SU-DHL-6 (cell line): ENCODE data around the gene DCK.

ENCODE experiments used
- H2AFZ ChIP-seq: fragments of 200-600 bp; sonication (generic); 2 replicates; pipeline ENCODE4 v1.6.1; 2014; ENCODE audit warnings: low read depth, mild to moderate bottlenecking, moderate library complexity, mixed read lengths, antibody characterized with exemption, low read length; ENCODE audit not compliant: severe bottlenecking
- H3F3A ChIP-seq: fragments of 200-600 bp; shearing (Covaris generic); 2 replicates; pipeline ENCODE4 v1.6.0; 2016; ENCODE audit warnings: antibody characterized with exemption, mild to moderate bottlenecking; ENCODE audit not compliant: insufficient read depth
- H3K27ac ChIP-seq: fragments of 200-600 bp; sonication (generic); 2 replicates; pipeline ENCODE4 v1.5.1; 2016; ENCODE audit warnings: low read depth, mild to moderate bottlenecking, low read length, moderate library complexity, mixed read lengths
- H3K27me3 ChIP-seq: fragments of 200-600 bp; sonication (generic), shearing (Covaris generic); 2 replicates; pipeline ENCODE4 v1.6.0; 2014; ENCODE audit warnings: mild to moderate bottlenecking, low read length
- H3K36me3 ChIP-seq: fragments of 200-600 bp; sonication (generic); 2 replicates; pipeline ENCODE4 v1.6.1; 2014; ENCODE audit warnings: mild to moderate bottlenecking, low read length, mixed read lengths
- H3K4me2 ChIP-seq: fragments of 300-600, 200-600 bp; shearing (Covaris generic), sonication (generic); 2 replicates; pipeline ENCODE4 v1.6.0; 2014; ENCODE audit warnings: low read length, low read depth, mild to moderate bottlenecking; ENCODE audit not compliant: poor library complexity, severe bottlenecking
- H3K4me3 ChIP-seq: fragments of 200-600 bp; sonication (generic); 2 replicates; pipeline ENCODE4 v1.5.1; 2014; ENCODE audit warnings: antibody characterized with exemption, low read length, mild to moderate bottlenecking, mixed read lengths; ENCODE audit not compliant: insufficient read depth, poor library complexity, severe bottlenecking
- H3K79me2 ChIP-seq: fragments of 200-600 bp; sonication (generic); 2 replicates; pipeline ENCODE4 v1.6.1; 2014; ENCODE audit warnings: mild to moderate bottlenecking, low read length, moderate library complexity; ENCODE audit not compliant: insufficient read depth
- H3K9ac ChIP-seq: fragments of 200-600 bp; sonication (generic); 2 replicates; pipeline ENCODE4 v1.7.0; 2014; ENCODE audit warnings: mild to moderate bottlenecking, low read length
- H3K9me2 ChIP-seq: fragments of 200-600 bp; sonication (generic); replicated peaks from 2 replicates; pipeline ENCODE4 v1.6.1; 2014; ENCODE audit warnings: low read length; ENCODE audit not compliant: insufficient read depth
- H3K9me3 ChIP-seq: fragments of 200-600 bp; sonication (generic); 2 replicates; pipeline ENCODE4 v1.6.1; 2014; ENCODE audit warnings: low read length, mixed read lengths; ENCODE audit not compliant: insufficient read depth
- H4K20me1 ChIP-seq: fragments of 200-600 bp; sonication (generic); 2 replicates; pipeline ENCODE4 v1.6.1; 2014; ENCODE audit warnings: low read depth, mild to moderate bottlenecking, antibody characterized with exemption, low read length, moderate library complexity, mixed read lengths
- CTCF ChIP-seq: fragments of 200-600 bp; sonication (generic); IDR thresholded peaks from one replicate; pipeline ENCODE4 v1.5.1; 2017; ENCODE audit warnings: antibody characterized with exemption, mild to moderate bottlenecking, low read length, moderate library complexity; ENCODE audit not compliant: insufficient read depth, poor library complexity, severe bottlenecking
- EZH2phosphoT487 ChIP-seq: fragments of 200-600 bp; sonication (generic), shearing (Covaris generic); conservative IDR thresholded peaks from 2 replicates; pipeline ENCODE4 v1.6.1; 2018; ENCODE audit warnings: mild to moderate bottlenecking, antibody characterized with exemption, low read length, moderate library complexity, mixed read lengths

The DCK gene

GRCh38 chr4:70984106-70984505 is 9.3 kb upstream of the DCK start:
- TF ChIP-seq EZH2phosphoT487 (no peak), CTCF (no peak)
- H3K9me3 ChIP-seq: no peaks in the 10 kb centered on the region

GRCh38 chr4:70984589-70984988 is 8.9 kb upstream of the DCK start:
- H2AFZ ChIP-seq: no peak overlapping the region
- TF ChIP-seq EZH2phosphoT487 (no peak), CTCF (no peak)
- H4K20me1 ChIP-seq: no peaks in the 10 kb centered on the region
- no peaks in the 10 kb centered on the region for H3K27me3 ChIP-seq
- no peak overlapping the region for H3K4me2 ChIP-seq
- no peaks in the 10 kb centered on the region for H3K9me3 ChIP-seq
- H3K4me3 ChIP-seq: no peak overlapping the region
- H3K27ac ChIP-seq: no peak overlapping the region
- H3K9ac ChIP-seq: no peak overlapping the region
- H3K79me2 ChIP-seq: no peaks in the 10 kb centered on the region
- no peaks in the 10 kb centered on the region for H3K9me2 ChIP-seq
- peaks cover 4% of the 10 kb centered on the region; the same call in 1 of the 2 replicates for H3F3A ChIP-seq
- no peaks in the 10 kb centered on the region for H3K36me3 ChIP-seq

More at GRCh38 chr4:70984106-70984505, 9.3 kb upstream of the DCK start:
- Histone ChIP-seq H3K4me2 (no peak overlapping the region), H3K27me3 (no peaks in the 10 kb centered on the region), H2AFZ (no peak overlapping the region), H3K27ac (no peak overlapping the region), H3K9ac (no peak overlapping the region), H3F3A (peaks cover 4% of the 10 kb centered on the region; the same call in 1 of the 2 replicates), H3K79me2 (no peaks in the 10 kb centered on the region), H3K9me2 (no peaks in the 10 kb centered on the region), H3K4me3 (no peak overlapping the region), H4K20me1 (no peaks in the 10 kb centered on the region), H3K36me3 (no peaks in the 10 kb centered on the region)

GRCh38 chr4:70991596-70991995 is 1.9 kb upstream of the DCK start:
- H3K79me2 ChIP-seq: peaks cover 30% of the 10 kb centered on the region
- no peaks in the 10 kb centered on the region for H3K9me2 ChIP-seq
- H2AFZ ChIP-seq: no peak overlapping the region
- H3K9me3 ChIP-seq: no peaks in the 10 kb centered on the region
- peaks cover 37% of the 10 kb centered on the region for H3F3A ChIP-seq
- H3K9ac ChIP-seq: no peak overlapping the region
- no peaks in the 10 kb centered on the region for H4K20me1 ChIP-seq
- H3K27ac ChIP-seq: no peak overlapping the region
- H3K27me3 ChIP-seq: no peaks in the 10 kb centered on the region
- no peaks in the 10 kb centered on the region for H3K36me3 ChIP-seq
- H3K4me3 ChIP-seq: no peak overlapping the region
- no peak for TF ChIP-seq EZH2phosphoT487
- peak overlapping the region; percentile 94 for H3K4me2 ChIP-seq

- H4K20me1 ChIP-seq: no peaks in the 10 kb centered on the region
- H3K4me2 ChIP-seq: peak overlapping the region; percentile 94
- peak overlapping the region; percentile 72 for H3K27ac ChIP-seq
- H3K27me3 ChIP-seq: no peaks in the 10 kb centered on the region
- TF ChIP-seq EZH2phosphoT487 (no peak), CTCF (no peak)
- H3K9me3 ChIP-seq: no peaks in the 10 kb centered on the region
- H3K9ac ChIP-seq: peak overlapping the region; percentile 86
- peaks cover 39% of the 10 kb centered on the region for H3K79me2 ChIP-seq
- peak overlapping the region; percentile 91 for H3K4me3 ChIP-seq
- 0 out of 2 replicates have a peak, but pooled peaks cover 3% of the 10 kb centered on the region for H3K36me3 ChIP-seq
- peaks cover 37% of the 10 kb centered on the region for H3F3A ChIP-seq
- H2AFZ ChIP-seq: peak overlapping the region; percentile 66
- H3K9me2 ChIP-seq: no peaks in the 10 kb centered on the region
Observed at GRCh38 chr4:70992391-70992881, 1.0 kb upstream of the DCK start.
